ENCODE data around the gene FAM171A1. TPM values are rescaled to one million over a fixed set of nuclear protein-coding genes. Genes with fewer than 3 reads are reported as not detected.
"Not testable (repeated sequence)": the region's sequence is repeated elsewhere in the genome, so short reads cannot be mapped to it uniquely, and the experiment has no call there.

FAM171A1 gene
- total and polyA plus RNA-seq, 12 donors, result 3.5 to 14.1 (median 5.7) TPM

- no peak overlapping the region for H3K4me3 ChIP-seq
- no peaks in the 10 kb centered on the region for H3K36me3 ChIP-seq (replicated peaks in 1 of 2)
- H3K27me3 ChIP-seq, result no peaks in the 10 kb centered on the region
- TF ChIP-seq POLR2A (IDR thresholded peaks at IDR 0.05) (no peak), CTCF (IDR thresholded peaks at IDR 0.05) (no peak)
- no peaks in the 10 kb centered on the region for H3K9me3 ChIP-seq (replicated peaks in 1 of 3)
- no peak overlapping the region for H3K27ac ChIP-seq
- WGBS, 4 donors, result 58 to 75% (median 70%) methylated on average over 4 of the region's 4 CpGs
- intact Hi-C loops (cut with DNase I), result no loop called here
- DNase-seq, result no peak
- H3K4me1 ChIP-seq (replicated peaks in 1 of 2), result no peaks in the 10 kb centered on the region
Observed at GRCh38 chr10:15411010-15411409, 39.9 kb upstream of the FAM171A1 start.

GRCh38 chr10:15409350-15409749 is 38.3 kb upstream of the FAM171A1 start:
- 74 to 91% (median 81%) methylated on average over 2 of the region's 2 CpGs for WGBS, 4 donors
- H3K9me3 ChIP-seq (replicated peaks in 1 of 3); DNase-seq; H3K4me3 ChIP-seq; H3K27me3 ChIP-seq; H3K27ac ChIP-seq; H3K4me1 ChIP-seq (replicated peaks in 1 of 2); H3K36me3 ChIP-seq (replicated peaks in 1 of 2); intact Hi-C loops (cut with DNase I): not testable (repeated sequence)

- no peak for DNase-seq
- TF ChIP-seq POLR2A (IDR thresholded peaks at IDR 0.05), result no peak
- TF ChIP-seq CTCF (IDR thresholded peaks at IDR 0.05), result no peak
- Histone ChIP-seq H3K27me3 (no peaks in the 10 kb centered on the region), H3K27ac (no peak overlapping the region), H3K4me3 (no peak overlapping the region), H3K9me3 (replicated peaks in 1 of 3) (no peaks in the 10 kb centered on the region), H3K36me3 (replicated peaks in 1 of 2) (no peaks in the 10 kb centered on the region), H3K4me1 (replicated peaks in 1 of 2) (no peaks in the 10 kb centered on the region)
- 72 to 80% (median 78%) methylated on average over 5 of the region's 5 CpGs for WGBS, 4 donors
- intact Hi-C loops (cut with DNase I), result no loop called here
Observed at GRCh38 chr10:15408557-15408956, 37.5 kb upstream of the FAM171A1 start.

- Histone ChIP-seq H3K4me3 (no peak overlapping the region), H3K27me3 (no peaks in the 10 kb centered on the region), H3K9me3 (replicated peaks in 1 of 3) (no peaks in the 10 kb centered on the region), H3K4me1 (replicated peaks in 1 of 2) (no peaks in the 10 kb centered on the region), H3K36me3 (replicated peaks in 1 of 2) (no peaks in the 10 kb centered on the region), H3K27ac (no peak overlapping the region)
- DNase-seq, result no peak
- 88 to 90% (median 89%) methylated on average over 3 of the region's 3 CpGs for WGBS, 4 donors
- TF ChIP-seq POLR2A (IDR thresholded peaks at IDR 0.05) (no peak), CTCF (IDR thresholded peaks at IDR 0.05) (no peak)
- intact Hi-C loops (cut with DNase I), result no loop called here
Observed at GRCh38 chr10:15405319-15405718, 34.2 kb upstream of the FAM171A1 start.

- Histone ChIP-seq H3K36me3 (replicated peaks in 1 of 2) (no peaks in the 10 kb centered on the region), H3K4me1 (replicated peaks in 1 of 2) (no peaks in the 10 kb centered on the region), H3K9me3 (replicated peaks in 1 of 3) (no peaks in the 10 kb centered on the region), H3K4me3 (no peak overlapping the region), H3K27me3 (no peaks in the 10 kb centered on the region), H3K27ac (no peak overlapping the region)
- TF ChIP-seq CTCF (IDR thresholded peaks at IDR 0.05) (no peak), POLR2A (IDR thresholded peaks at IDR 0.05) (no peak)
- intact Hi-C loops (cut with DNase I), result no loop called here
- no peak for DNase-seq
Observed at GRCh38 chr10:15401382-15401781, 30.3 kb upstream of the FAM171A1 start.

GRCh38 chr10:15400461-15400860 is 29.4 kb upstream of the FAM171A1 start:
- H3K36me3 ChIP-seq (replicated peaks in 1 of 2); H3K4me3 ChIP-seq; H3K9me3 ChIP-seq (replicated peaks in 1 of 3); H3K27me3 ChIP-seq; H3K27ac ChIP-seq; H3K4me1 ChIP-seq (replicated peaks in 1 of 2); intact Hi-C loops (cut with DNase I); DNase-seq: not testable (repeated sequence)
